D721Med (cell line): ENCODE results near the gene EDAR.

Experiments used
- DNase-seq: peaks from one replicate; pipeline ENCODE4 v3.0.0; 2011; ENCODE audit warnings: low spot score; ENCODE audit not compliant: insufficient read length
- FAIRE-seq: peaks from 2 replicates; lab custom pipeline; 2011; peaks lifted over from hg19 to GRCh38; lab: Jason Lieb, UNC
- TF ChIP-seq, protein P1 (sequence below): IDR thresholded peaks from 2 replicates; pipeline ENCODE4 v1.5.1; 2012; ENCODE audit warnings: mild to moderate bottlenecking, control low read depth; ENCODE audit not compliant: insufficient read depth; ENCODE audit errors: missing control alignments

Gene EDAR

GRCh38 chr2:108893277-108893676 lies 95.7 kb downstream of the EDAR start:
- DNase-seq, result no peak
- TF ChIP-seq, protein P1, sequence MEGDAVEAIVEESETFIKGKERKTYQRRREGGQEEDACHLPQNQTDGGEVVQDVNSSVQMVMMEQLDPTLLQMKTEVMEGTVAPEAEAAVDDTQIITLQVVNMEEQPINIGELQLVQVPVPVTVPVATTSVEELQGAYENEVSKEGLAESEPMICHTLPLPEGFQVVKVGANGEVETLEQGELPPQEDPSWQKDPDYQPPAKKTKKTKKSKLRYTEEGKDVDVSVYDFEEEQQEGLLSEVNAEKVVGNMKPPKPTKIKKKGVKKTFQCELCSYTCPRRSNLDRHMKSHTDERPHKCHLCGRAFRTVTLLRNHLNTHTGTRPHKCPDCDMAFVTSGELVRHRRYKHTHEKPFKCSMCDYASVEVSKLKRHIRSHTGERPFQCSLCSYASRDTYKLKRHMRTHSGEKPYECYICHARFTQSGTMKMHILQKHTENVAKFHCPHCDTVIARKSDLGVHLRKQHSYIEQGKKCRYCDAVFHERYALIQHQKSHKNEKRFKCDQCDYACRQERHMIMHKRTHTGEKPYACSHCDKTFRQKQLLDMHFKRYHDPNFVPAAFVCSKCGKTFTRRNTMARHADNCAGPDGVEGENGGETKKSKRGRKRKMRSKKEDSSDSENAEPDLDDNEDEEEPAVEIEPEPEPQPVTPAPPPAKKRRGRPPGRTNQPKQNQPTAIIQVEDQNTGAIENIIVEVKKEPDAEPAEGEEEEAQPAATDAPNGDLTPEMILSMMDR, result no peak
- FAIRE-seq, result no peak

GRCh38 chr2:108889907-108890306 lies 99.1 kb downstream of the EDAR start:
- DNase-seq (no peak), FAIRE-seq (no peak)
- TF ChIP-seq, protein P1, result no peak

DNA sequence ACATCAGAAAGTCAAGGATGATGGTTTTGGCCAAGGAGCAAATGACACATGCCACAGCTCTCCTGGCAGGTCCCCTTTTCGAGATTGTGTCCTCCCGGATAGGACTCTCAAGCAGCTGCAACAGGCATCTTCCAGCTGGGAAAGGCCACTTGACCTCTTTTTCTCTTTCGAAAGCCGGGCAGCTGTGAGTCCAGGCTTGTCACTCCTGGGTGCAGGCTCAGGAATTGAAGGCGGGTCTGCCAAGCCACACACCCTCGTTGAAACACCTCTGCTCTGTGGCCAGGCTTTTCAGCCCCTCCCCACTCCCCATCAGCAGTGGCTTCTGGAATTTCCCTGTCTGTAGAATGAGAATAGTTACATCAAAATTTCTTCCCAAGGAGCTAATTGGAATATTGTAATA lies 104.4 kb downstream of the EDAR start:
- TF ChIP-seq, protein P1, result no peak
- FAIRE-seq (no peak), DNase-seq (no peak)

DNA sequence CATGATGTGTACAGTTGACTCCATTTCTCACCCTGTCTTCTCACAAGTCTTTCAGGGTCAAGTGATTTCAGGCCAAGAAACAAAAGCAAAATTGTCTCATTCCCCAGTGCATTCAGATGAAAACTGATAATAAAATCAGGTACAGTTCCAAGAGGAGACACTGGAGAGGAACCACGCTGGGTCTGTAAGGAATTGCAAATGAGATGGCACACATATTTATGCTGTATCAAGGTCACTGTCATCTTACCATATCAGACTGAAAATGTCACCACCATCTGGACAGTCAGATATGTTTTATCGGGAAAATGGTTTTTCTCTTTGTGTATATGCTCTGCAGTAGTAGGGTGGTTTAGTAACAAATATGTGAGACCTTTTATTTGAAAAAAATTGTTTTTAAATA lies 110.7 kb downstream of the EDAR start:
- no peak for DNase-seq
- no peak for FAIRE-seq
- TF ChIP-seq, protein P1, result no peak

DNA sequence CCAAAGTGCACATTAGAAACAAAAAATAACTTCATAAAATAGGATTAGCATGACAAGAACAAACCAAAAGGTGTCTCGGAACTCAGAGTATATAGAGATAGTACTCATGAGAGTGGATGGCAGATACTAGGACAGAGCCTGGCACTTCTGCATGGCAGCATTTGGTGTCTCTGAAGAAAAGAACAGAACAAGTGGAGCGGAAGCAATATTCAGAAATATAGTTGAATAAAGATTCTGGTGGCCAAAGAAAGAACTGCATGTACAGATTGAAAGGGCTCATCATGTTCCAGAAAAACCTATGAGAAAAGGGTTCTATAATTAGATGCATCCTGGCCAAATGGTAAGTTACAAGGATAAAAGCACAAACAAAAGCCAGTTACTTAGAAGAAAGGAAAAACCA lies 111.5 kb downstream of the EDAR start:
- no peak for FAIRE-seq
- no peak for DNase-seq
- TF ChIP-seq, protein P1, result no peak

DNA sequence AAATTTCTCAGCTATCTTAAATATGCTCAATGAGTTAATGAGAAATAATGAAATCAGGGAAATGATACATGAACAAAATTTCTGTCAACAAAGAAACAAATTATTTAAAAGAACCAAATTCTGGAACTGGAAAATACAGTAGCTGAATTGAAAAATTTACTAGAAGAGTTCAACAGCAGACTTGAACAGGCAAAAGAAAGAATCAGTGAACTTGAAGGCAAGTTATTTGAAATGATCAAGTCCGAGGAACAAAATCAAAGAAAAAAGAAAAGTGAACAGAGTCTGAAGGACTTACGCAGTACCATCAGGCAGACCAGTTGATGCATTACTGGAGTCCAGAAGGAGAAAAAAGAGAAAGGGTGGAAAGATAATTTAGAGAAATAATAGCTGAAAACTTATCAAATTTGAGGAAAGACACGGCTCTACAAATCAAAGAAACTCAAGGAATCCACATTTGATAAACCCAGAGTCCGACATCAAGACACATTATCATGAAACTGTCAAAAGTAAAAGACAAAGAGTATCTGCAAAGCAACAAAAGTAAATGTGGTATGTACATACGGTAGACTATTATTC lies 118.9 kb downstream of the EDAR start:
- TF ChIP-seq, protein P1, result no peak
- FAIRE-seq (peak; percentile 51), DNase-seq (no peak)

DNA sequence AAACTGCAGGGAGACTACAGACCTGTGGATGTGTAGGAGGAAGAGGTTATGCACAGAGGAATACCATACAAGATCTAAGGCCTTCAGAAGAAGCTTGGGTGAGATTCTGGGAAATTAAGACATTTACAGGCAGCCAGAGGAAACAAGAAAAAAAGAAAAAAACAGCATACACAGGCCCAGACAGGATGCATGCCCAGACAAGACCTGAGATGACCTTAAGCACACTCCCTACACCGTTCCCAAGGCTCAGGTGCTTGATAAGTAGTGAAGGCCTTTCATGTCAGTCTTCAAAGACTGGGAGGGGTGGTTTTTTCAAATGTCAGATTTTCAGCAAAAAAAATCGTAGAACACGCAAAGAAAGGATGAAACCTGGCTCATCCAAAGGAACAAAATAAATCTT lies 119.5 kb downstream of the EDAR start:
- TF ChIP-seq, protein P1, result no peak
- DNase-seq, result no peak
- no peak for FAIRE-seq
